ENCODE measurements around the gene MARVELD2. TPM values are rescaled to one million over a fixed set of nuclear protein-coding genes. Genes with fewer than 3 reads are reported as not detected.

MARVELD2 gene
- total and polyA plus RNA-seq, 2 of the 13 experiments (the other 11 are each of a cell fraction or from before 2014, with no cell fraction given), result 11.1 to 15.4 TPM

GRCh38 chr5:69493396-69494133 lies 78.6 kb downstream of the MARVELD2 start (continued):
- TF ChIP-seq ZBTB40 (IDR thresholded peaks at IDR 0.05) (no peak), ZBTB40 (CRISPR knock-in tag; IDR thresholded peaks at IDR 0.05) (peak; percentile 25; the same call in 1 of the 2 replicates), MXD1 (CRISPR knock-in tag; IDR thresholded peaks at IDR 0.05) (peak; percentile 37; the same call in 1 of the 2 replicates), MNT (IDR thresholded peaks at IDR 0.05) (no peak), PPARG (CRISPR knock-in tag; conservative IDR thresholded peaks at IDR 0.05) (0 out of 2 replicates have a peak, but pooled peaks have one; percentile 7), HNF4G (IDR thresholded peaks at IDR 0.05; ENCODE audit: borderline replicate concordance, low read depth, low read length) (no peak), HNF4G (CRISPR knock-in tag; IDR thresholded peaks at IDR 0.05; ENCODE audit: borderline replicate concordance, low read depth) (peak; percentile 41; the same call in 1 of the 2 replicates), ZFP37 (CRISPR knock-in tag; IDR thresholded peaks at IDR 0.05; ENCODE audit: borderline replicate concordance) (0 out of 2 replicates have a peak, but pooled peaks have one; percentile 25), DMAP1 (CRISPR knock-in tag; IDR thresholded peaks at IDR 0.05) (0 out of 2 replicates have a peak, but pooled peaks have one; percentile 6), YY1 (IDR thresholded peaks at IDR 0.05; ENCODE audit: insufficient read depth, insufficient replicate concordance, low read depth, low read length) (peak; percentile 91), UBTF (CRISPR knock-in tag; IDR thresholded peaks at IDR 0.05) (peak; percentile 83), SAP130 (CRISPR knock-in tag; IDR thresholded peaks at IDR 0.05; ENCODE audit: low read depth) (peak; percentile 56), ZBTB46 (CRISPR knock-in tag; IDR thresholded peaks at IDR 0.05; ENCODE audit: borderline replicate concordance) (no peak)

Measured in HepG2 (cell line).